GM12878 (cell line): ENCODE results near the gene GLT8D1. TPM values are rescaled to one million over a fixed set of nuclear protein-coding genes. Genes with fewer than 3 reads are reported as not detected.

Source experiments
- ATAC-seq: fragments of 200-7000 bp; cut with Tn5 transposase; 3 replicates; pipeline ENCODE4 v1.9.1; 2020; ENCODE audit warnings: mild to moderate bottlenecking, moderate library complexity
- BruUV-seq: library from RNA; stranded (reverse); fragments of 400-500 nt; replicated peaks from 2 replicates; lab custom pipeline; 2021; lab: Mats Ljungman, UMichigan
- CTCF ChIA-PET: fragments of 300-600 bp; sonication (Branson Sonifier 250); formaldehyde crosslinking; extraction: SDS; loops from one replicate; lab custom pipeline; 2021; ENCODE audit warnings: inconsistent platforms; lab: Yijun Ruan, JAX
- POLR2A ChIA-PET: fragments of 350-600 bp; formaldehyde crosslinking; extraction: SDS; loops from one replicate; lab custom pipeline; 2021; ENCODE audit warnings: inconsistent platforms; lab: Charles Lee
- RAD21 ChIA-PET: fragments of 300-600 bp; sonication (Branson Sonifier 250); formaldehyde crosslinking; loops from one replicate; lab custom pipeline; 2023; ENCODE audit warnings: antibody characterized with exemption; ENCODE audit not compliant: unreplicated experiment; lab: Charles Lee
- SMC1A ChIA-PET: fragments of 300-600 bp; sonication (Branson Sonifier 250); formaldehyde crosslinking; loops from one replicate; lab custom pipeline; 2023; ENCODE audit not compliant: unreplicated experiment, uncharacterized antibody; lab: Charles Lee
- DNase-seq: peaks from one replicate; pipeline ENCODE4 v3.0.0-alpha.2; 2011; ENCODE audit warnings: low read depth, low spot score
- FAIRE-seq: peaks from 3 replicates; lab custom pipeline; 2011; peaks lifted over from hg19 to GRCh38; lab: Jason Lieb, UNC
- H2AFZ ChIP-seq: 2 replicates; pipeline ENCODE4 v1.6.0; 2011; ENCODE audit warnings: low read depth, low read length, control low read depth; ENCODE audit not compliant: control insufficient read depth
- H3K27ac ChIP-seq: 2 replicates; pipeline ENCODE4 v1.5.1; 2011; ENCODE audit warnings: control low read depth; ENCODE audit not compliant: control insufficient read depth, insufficient read depth
- H3K27me3 ChIP-seq, 2 experiments: replicated peaks in 1 of 2; 2 replicates each; pipeline versions ENCODE4 v1.6.0 to v1.6.1; 2011; ENCODE audit warnings: low read length in 1 of 2; ENCODE audit not compliant: control insufficient read depth in 2 of 2, insufficient read depth in 2 of 2
- H3K36me3 ChIP-seq, 2 experiments: 2 replicates each; pipeline ENCODE4 v1.5.1; 2011; ENCODE audit warnings: low read length in 1 of 2; ENCODE audit not compliant: control insufficient read depth in 2 of 2, insufficient read depth in 2 of 2
- H3K4me1 ChIP-seq: 2 replicates; pipeline ENCODE4 v1.6.1; 2011; ENCODE audit warnings: mild to moderate bottlenecking, low read length, moderate library complexity, mixed read lengths; ENCODE audit not compliant: control insufficient read depth, insufficient read depth
- H3K4me2 ChIP-seq: 2 replicates; pipeline ENCODE4 v1.6.0; 2011; ENCODE audit warnings: control low read depth; ENCODE audit not compliant: control insufficient read depth, insufficient read depth
- H3K4me3 ChIP-seq: fragments of 200-600 bp; sonication (generic); 2 replicates; pipeline ENCODE4 v1.5.1; 2016
- H3K79me2 ChIP-seq: 2 replicates; pipeline ENCODE4 v1.6.0; 2011; ENCODE audit warnings: low read length; ENCODE audit not compliant: control insufficient read depth, insufficient read depth
- H3K9ac ChIP-seq: 2 replicates; pipeline ENCODE4 v1.8.0; 2011; ENCODE audit warnings: low read length, control low read depth, mixed read lengths; ENCODE audit not compliant: control insufficient read depth, insufficient read depth
- H3K9me3 ChIP-seq: replicated peaks from 3 replicates; pipeline ENCODE4 v1.5.1; 2011; ENCODE audit warnings: mild to moderate bottlenecking, low read length; ENCODE audit not compliant: control insufficient read depth, insufficient read depth
- H4K20me1 ChIP-seq: 2 replicates; pipeline ENCODE4 v1.6.0; 2011; ENCODE audit not compliant: control insufficient read depth, insufficient read depth
- BCL3 ChIP-seq: IDR thresholded peaks from 2 replicates; pipeline ENCODE4 v1.6.1; 2011; ENCODE audit warnings: borderline replicate concordance, low read depth, mild to moderate bottlenecking, moderate library complexity, low read length; ENCODE audit not compliant: insufficient read depth, poor library complexity, severe bottlenecking
- BMI1 ChIP-seq: fragments of 450-650 bp; IDR thresholded peaks from 2 replicates; pipeline ENCODE4 v1.6.1; 2016; ENCODE audit warnings: mild to moderate bottlenecking, moderate library complexity, borderline replicate concordance
- CBFB ChIP-seq: IDR thresholded peaks from 2 replicates; pipeline ENCODE4 v1.6.1; 2016; ENCODE audit warnings: antibody characterized with exemption, low read depth
- FOXM1 ChIP-seq: IDR thresholded peaks from 2 replicates; pipeline ENCODE4 v1.6.1; 2012; ENCODE audit warnings: low read depth, mild to moderate bottlenecking, inconsistent platforms, low read length, moderate library complexity
- JUNB ChIP-seq: IDR thresholded peaks from 2 replicates; pipeline ENCODE4 v1.6.1; 2016; ENCODE audit warnings: antibody characterized with exemption, mild to moderate bottlenecking
- MEF2B ChIP-seq: fragments of 450-650 bp; IDR thresholded peaks from 2 replicates; pipeline ENCODE4 v1.6.1; 2018; ENCODE audit warnings: mild to moderate bottlenecking, moderate library complexity; ENCODE audit not compliant: partially characterized antibody, poor library complexity, severe bottlenecking
- MTA2 ChIP-seq: fragments of 450-650 bp; IDR thresholded peaks from 2 replicates; pipeline ENCODE4 v1.6.1; 2016; ENCODE audit warnings: low read depth, mild to moderate bottlenecking, moderate library complexity
- MYC ChIP-seq: IDR thresholded peaks from 2 replicates; pipeline ENCODE4 v1.6.1; 2011; ENCODE audit warnings: mild to moderate bottlenecking, low read length, moderate library complexity, inconsistent platforms; ENCODE audit not compliant: insufficient read depth, insufficient replicate concordance, insufficient read length, severe bottlenecking
- SREBF1 ChIP-seq: IDR thresholded peaks from 2 replicates; pipeline ENCODE4 v1.6.1; 2012; ENCODE audit warnings: mild to moderate bottlenecking, low read length
- ZNF207 ChIP-seq: fragments of 450-650 bp; IDR thresholded peaks from 2 replicates; pipeline ENCODE4 v1.6.1; 2014; ENCODE audit warnings: antibody characterized with exemption, mild to moderate bottlenecking, borderline replicate concordance
- ZNF217 ChIP-seq: fragments of 450-650 bp; IDR thresholded peaks from 2 replicates; pipeline ENCODE4 v1.6.1; 2017; ENCODE audit warnings: antibody characterized with exemption, mild to moderate bottlenecking
- ZNF274 ChIP-seq: IDR thresholded peaks from one replicate; pipeline ENCODE4 v1.8.0; 2011; ENCODE audit not compliant: insufficient read length, insufficient read depth
- WGBS: methylation state at CpG from one replicate; pipeline ENCODE4 v1.1.6; 2016; ENCODE audit warnings: low lambda C conversion rate; ENCODE audit not compliant: insufficient replicate concordance, insufficient coverage; ENCODE audit errors: missing lambda C conversion rate; 5-methylcytosine and 5-hydroxymethylcytosine counted together
- in situ Hi-C: fragments of 300-500 bp; cut with MboI; formaldehyde crosslinking; loops from 9 replicates; pipeline ENCODE4 v1.14.3; 2018; ENCODE audit warnings: mixed read lengths
- intact Hi-C: fragments of 100-400 bp; cut with micrococcal nuclease; formaldehyde crosslinking; loops from one replicate; pipeline ENCODE4 v1.14.2; 2022; ENCODE audit not compliant: unreplicated experiment
- polyA plus RNA-seq, 11 experiments: library from polyadenylated mRNA; depleted of rRNA in 4 of 11; unstranded in 6 of 11; stranded (reverse) in 5 of 11; fragments of >200 nt; fragmentation: Nextera tagmentation in 4 of 11; fragmentation: Illumina TruSeq in 1 of 11; extraction: Ambion mirVana in 4 of 11; extraction: Trizol in 1 of 11; gene quantifications; 1 replicate in 1 of 11; 2 replicates in 10 of 11; pipeline versions ENCODE4 v1.2.1 to v1.2.3, GENCODE V29; 2011 to 2016; ENCODE audit warnings: inconsistent platforms in 2 of 11, missing spikeins in 2 of 11, low read depth in 1 of 11
- total RNA-seq, 4 experiments: library from RNA; depleted of rRNA in 3 of 4; stranded (reverse); fragments of >200 nt in 3 of 4; fragmentation: Illumina TruSeq in 1 of 4; extraction: Trizol in 1 of 4; gene quantifications; 2 replicates each; pipeline versions ENCODE4 v1.2.1 to v1.2.3, GENCODE V29; 2013 to 2021

The GLT8D1 gene
- total and polyA plus RNA-seq, 10 of the 15 experiments (the other 5 are each of a cell fraction or from before 2014, with no cell fraction given) = 25.3 to 73.4 (median 48.4) TPM

- peak overlapping the region; percentile 46; the same call in 1 of the 2 replicates for H3K9ac ChIP-seq
- ATAC-seq (peak; percentile 58), FAIRE-seq (no peak), DNase-seq (no peak)
- H2AFZ ChIP-seq = no peak overlapping the region
- peaks cover 31% of the 10 kb centered on the region for H3K4me1 ChIP-seq
- RAD21 ChIA-PET = interaction anchor here (0.6 to 1.3 kb wide), 2 partner anchors 13 to 222 kb away, joined by 3 to 4 read pairs; no protein-coding TSS in a partner anchor
- H3K4me3 ChIP-seq = peak overlapping the region; percentile 11; the same call in 1 of the 2 replicates
- peak overlapping the region; percentile 80 for H3K27ac ChIP-seq
- H3K4me2 ChIP-seq = peak overlapping the region; percentile 79
- intact Hi-C loops (loop anchor here (1.0 kb wide), 1 partner anchor 14 kb away; the partner anchor contains the start of gene PBRM1), in situ Hi-C loops (no loop called here)
- CTCF ChIA-PET = interaction anchor here (1.2 to 2.2 kb wide), 2 partner anchors 11 kb away, joined by 3 to 9 read pairs; no protein-coding TSS in a partner anchor
- POLR2A ChIA-PET = interaction anchor here (0.5 to 1.2 kb wide), 3 partner anchors 10 to 48 kb away, joined by 3 to 6 read pairs (median 5); no protein-coding TSS in a partner anchor
- no peak for TF ChIP-seq SREBF1
- peak; percentile 29; the same call in 1 of the 2 replicates for TF ChIP-seq MTA2
- no peaks in the 10 kb centered on the region for H3K27me3 ChIP-seq
- WGBS = 0% methylated on average over 1 of the region's 1 CpG
- no peaks in the 10 kb centered on the region; the same call in 2 of the 3 replicates for H3K9me3 ChIP-seq
- SMC1A ChIA-PET = interaction anchor here (1.0 to 1.8 kb wide), 6 partner anchors 8 to 24 kb away, joined by 3 to 4 read pairs (median 4); no protein-coding TSS in a partner anchor
- no TSS peak for BruUV-seq
- H4K20me1 ChIP-seq = no peaks in the 10 kb centered on the region
- peaks cover 1 to 14% of the 10 kb centered on the region in 2 experiments for H3K36me3 ChIP-seq
- peaks cover 9% of the 10 kb centered on the region for H3K79me2 ChIP-seq
Measured at GRCh38 chr3:52671676-52672075, 33.9 kb downstream of the GLT8D1 start.

GRCh38 chr3:52670621-52671521 is 34.7 kb downstream of the GLT8D1 start:
- intact Hi-C loops (loop anchor here (1.0 kb wide), 1 partner anchor 14 kb away; the partner anchor contains the start of gene PBRM1), in situ Hi-C loops (no loop called here)
- peaks cover 31% of the 10 kb centered on the region for H3K4me1 ChIP-seq
- peaks cover 9% of the 10 kb centered on the region for H3K79me2 ChIP-seq
- peaks cover 2 to 14% of the 10 kb centered on the region in 2 experiments for H3K36me3 ChIP-seq
- H3K4me3 ChIP-seq = peak overlapping the region; percentile 3; the same call in 1 of the 2 replicates
- no TSS peak for BruUV-seq
- no peak overlapping the region for H2AFZ ChIP-seq
- FAIRE-seq = peak; percentile 65
- H3K4me2 ChIP-seq = peak overlapping the region; percentile 79
- ATAC-seq = peak; percentile 91
- ChIA-PET CTCF (interaction anchor here (1.2 to 2.2 kb wide), 2 partner anchors 10 to 12 kb away, joined by 3 to 9 read pairs; no protein-coding TSS in a partner anchor), RAD21 (interaction anchor here (0.5 to 1.3 kb wide), 3 partner anchors 14 to 223 kb away, joined by 3 to 4 read pairs (median 3); partner anchors contain the start of gene SPCS1), POLR2A (interaction anchor here (0.7 to 1.4 kb wide), 5 partner anchors 11 to 133 kb away, joined by 3 to 6 read pairs (median 3); partner anchors contain the start of gene PBRM1), SMC1A (interaction anchor here (0.5 to 1.8 kb wide), 10 partner anchors 9 to 224 kb away, joined by 3 to 4 read pairs (median 4); no protein-coding TSS in a partner anchor)
- H3K9me3 ChIP-seq = no peaks in the 10 kb centered on the region; the same call in 2 of the 3 replicates
- H3K27ac ChIP-seq = peak overlapping the region; percentile 80
- H3K27me3 ChIP-seq = no peaks in the 10 kb centered on the region
- H3K9ac ChIP-seq = peak overlapping the region; percentile 46; the same call in 1 of the 2 replicates
- no peaks in the 10 kb centered on the region for H4K20me1 ChIP-seq
- 14% methylated on average over 9 of the region's 9 CpGs for WGBS
- peak; percentile 77 for DNase-seq
- peak; percentile 63; the same call in 1 of the 2 replicates for TF ChIP-seq ZNF217
- peak; percentile 85 for TF ChIP-seq JUNB
- no peak for TF ChIP-seq MEF2B
- no peak for TF ChIP-seq MYC
- TF ChIP-seq ZNF207 = no peak
- TF ChIP-seq FOXM1 = peak; percentile 72
- TF ChIP-seq CBFB = peak; percentile 93
- no peak for TF ChIP-seq BCL3
- TF ChIP-seq ZNF274 = no peak
- TF ChIP-seq BMI1 = peak; percentile 66; the same call in 1 of the 2 replicates
